Urothelium cell line (cell line): ENCODE data around the gene ZNF664.
"Not testable (repeated sequence)": the region's sequence is repeated elsewhere in the genome, so short reads cannot be mapped to it uniquely, and the experiment has no call there.

Source experiments
- DNase-seq: peaks from one replicate; pipeline ENCODE4 v3.0.0; 2011; ENCODE audit warnings: low spot score, mixed read lengths
- FAIRE-seq: peaks from 2 replicates; lab custom pipeline; 2011; peaks lifted over from hg19 to GRCh38; lab: Jason Lieb, UNC

Gene ZNF664

DNA sequence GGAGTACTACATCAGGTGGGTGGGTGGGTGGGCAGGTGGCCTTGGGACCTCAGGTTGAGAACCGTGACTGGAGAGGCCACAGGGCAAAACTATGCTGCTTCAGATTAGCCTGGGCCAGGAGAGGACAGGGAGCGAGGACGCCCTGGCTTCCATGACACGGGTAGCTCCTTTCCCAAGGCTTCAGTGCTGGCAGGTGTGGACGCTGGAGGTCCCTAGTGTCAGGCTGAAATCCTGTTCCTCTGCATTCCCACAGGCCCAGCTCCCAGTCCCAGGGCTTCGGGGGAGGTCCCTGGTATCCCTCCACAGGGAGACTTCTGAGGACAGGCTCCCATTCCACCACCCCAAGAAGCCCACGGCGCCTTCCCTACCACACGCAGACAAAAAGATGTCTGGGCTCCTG is 32.0 kb upstream of the ZNF664 start:
- DNase-seq (no peak), FAIRE-seq (no peak)

GRCh38 chr12:123941624-123942237 is 31.3 kb upstream of the ZNF664 start:
- FAIRE-seq (no peak), DNase-seq (no peak)

DNA sequence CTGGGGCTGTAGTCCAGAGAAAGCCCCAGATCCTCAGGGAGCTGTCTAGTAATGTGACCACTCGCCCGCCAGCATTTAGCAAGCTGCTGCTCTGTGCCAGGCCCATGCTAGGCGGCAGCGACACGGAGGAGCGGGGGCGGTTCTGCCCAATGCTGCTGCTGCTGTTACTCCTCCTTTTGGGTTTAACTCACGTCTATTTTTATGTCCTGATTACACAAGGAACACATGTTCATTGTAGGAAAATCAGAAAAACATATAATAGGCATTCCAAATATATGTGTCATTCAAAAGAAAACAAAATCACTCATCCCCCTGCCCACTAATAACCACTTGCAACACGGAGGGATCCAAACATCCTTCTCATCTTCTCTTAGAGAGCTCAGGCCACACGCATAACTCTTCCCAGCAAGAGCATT is 30.8 kb upstream of the ZNF664 start:
- no peak for FAIRE-seq
- peak; percentile 41 for DNase-seq

DNA sequence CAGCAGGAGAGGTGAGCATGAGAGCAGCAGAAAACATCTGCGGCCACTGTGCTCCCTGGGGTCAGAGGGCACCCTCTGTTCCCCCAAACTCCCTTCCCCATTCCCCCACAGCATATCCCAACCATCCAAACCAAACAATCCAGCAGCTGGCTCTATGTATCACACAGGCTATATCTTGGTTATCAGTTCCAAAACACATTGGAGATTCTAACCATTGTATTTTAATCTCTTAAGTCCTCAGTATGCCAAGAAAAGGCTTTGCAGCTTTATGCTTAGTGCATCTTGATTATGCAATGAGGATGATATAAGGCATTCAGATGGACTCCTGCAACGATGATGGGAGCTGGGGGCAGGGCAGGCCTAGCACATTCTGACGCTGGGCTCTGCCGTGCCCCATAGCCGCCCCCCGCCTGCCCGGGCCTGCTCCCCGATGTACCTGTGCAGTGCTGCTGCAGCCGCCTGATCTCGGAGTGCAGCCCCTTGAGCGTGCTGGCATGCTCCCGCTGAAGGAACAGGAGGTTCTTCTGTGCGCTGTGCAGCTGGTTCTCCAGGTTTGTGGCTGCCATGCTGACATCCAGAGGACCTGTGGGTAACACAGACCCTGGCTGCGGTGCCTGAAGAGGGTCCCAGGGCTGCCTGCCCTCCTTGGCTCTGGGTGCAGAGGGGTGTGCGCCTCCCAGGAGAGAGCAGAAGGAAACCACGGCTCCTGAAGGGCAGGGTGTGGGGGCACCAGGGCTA is 29.9 kb upstream of the ZNF664 start:
- DNase-seq = no peak

GRCh38 chr12:123943816-123944215 is 29.2 kb upstream of the ZNF664 start:
- DNase-seq (no peak), FAIRE-seq (no peak)

More for the DNA sequence above, 29.9 kb upstream of the ZNF664 start:
- FAIRE-seq = no peak

- DNase-seq (no peak), FAIRE-seq (no peak)
These were observed 28.3 kb upstream of the ZNF664 start for GRCh38 chr12:123944696-123945095.

DNA sequence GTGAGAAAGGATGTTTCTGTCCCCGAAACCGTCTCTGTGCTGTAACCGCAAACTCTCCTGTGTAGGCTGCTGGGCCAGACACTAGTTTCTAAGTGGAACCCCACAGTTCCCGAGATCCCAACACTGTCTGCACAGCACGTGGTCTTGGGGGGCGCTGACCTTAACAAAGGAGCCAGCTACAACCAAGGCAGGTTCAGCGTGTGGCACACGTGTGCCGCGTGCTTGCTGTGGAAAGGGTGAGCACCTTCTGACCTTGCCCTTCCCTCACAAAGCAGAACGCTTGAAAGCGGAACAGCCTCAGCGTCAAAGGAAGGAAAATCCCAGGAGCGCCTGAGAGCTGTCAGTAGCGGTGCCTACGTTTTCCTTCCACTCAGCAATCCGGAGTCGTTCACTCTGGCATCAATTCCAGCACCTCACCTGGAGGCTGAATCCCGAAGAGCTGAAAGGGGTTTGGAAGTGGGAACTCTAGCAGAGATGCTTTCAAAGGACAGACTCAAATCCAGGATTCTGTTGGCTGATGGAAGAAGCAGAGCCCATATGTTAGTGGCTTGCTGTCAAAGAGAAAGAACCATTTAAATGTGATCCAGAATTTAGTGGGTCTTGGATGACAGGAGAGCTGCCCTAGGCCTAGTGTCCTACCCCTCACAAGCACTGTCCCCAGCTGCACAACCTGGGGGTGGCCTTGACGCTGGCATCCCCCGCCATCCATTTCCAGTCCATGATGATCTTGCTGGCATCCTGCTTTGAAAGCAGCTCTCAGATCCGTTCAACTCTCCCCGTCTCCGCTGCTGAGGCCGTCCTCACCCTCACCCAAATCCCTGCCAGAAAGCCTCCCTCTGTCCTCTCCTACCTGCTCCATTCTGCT is 27.5 kb upstream of the ZNF664 start:
- DNase-seq (no peak), FAIRE-seq (no peak)

DNA sequence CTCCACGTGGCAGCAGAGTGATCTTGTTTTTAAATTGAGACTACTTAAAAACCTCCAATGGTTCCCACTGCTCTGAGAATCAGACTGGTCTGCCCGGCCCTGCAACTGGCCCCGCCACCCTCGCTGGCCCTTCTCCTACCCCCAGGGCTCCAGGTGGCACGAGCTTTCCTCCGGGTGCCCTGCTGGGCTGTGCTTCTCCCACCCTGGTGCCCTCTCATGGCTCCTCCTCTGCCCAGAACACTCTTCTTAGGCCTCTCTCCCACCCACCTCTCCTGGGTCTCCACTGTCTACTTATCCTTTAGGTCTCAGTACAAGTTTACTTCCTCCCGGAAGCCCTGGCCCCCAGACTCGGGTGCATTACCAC is 26.9 kb upstream of the ZNF664 start:
- no peak for DNase-seq

GRCh38 chr12:123946516-123947505 is 26.2 kb upstream of the ZNF664 start:
- not testable (repeated sequence) for FAIRE-seq, DNase-seq

More for the DNA sequence above, 26.9 kb upstream of the ZNF664 start:
- FAIRE-seq = no peak

DNA sequence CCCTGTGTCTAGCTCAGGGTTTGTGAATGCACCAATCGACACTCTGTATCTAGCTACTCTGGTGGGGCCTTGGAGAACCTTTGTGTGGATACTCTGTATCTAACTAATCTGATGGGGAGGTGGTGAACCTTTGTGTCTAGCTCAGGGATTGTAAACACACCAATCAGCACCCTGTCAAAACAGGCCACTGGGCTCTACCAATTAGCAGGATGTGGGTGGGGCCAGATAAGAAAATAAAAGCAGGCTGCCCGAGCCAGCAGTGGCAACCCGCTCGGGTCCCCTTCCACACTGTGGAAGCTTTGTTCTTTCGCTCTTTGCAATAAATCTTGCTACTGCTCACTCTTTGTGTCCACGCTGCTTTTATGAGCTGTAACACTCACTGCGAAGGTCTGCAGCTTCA is 25.5 kb upstream of the ZNF664 start:
- FAIRE-seq, DNase-seq: not testable (repeated sequence)

DNA sequence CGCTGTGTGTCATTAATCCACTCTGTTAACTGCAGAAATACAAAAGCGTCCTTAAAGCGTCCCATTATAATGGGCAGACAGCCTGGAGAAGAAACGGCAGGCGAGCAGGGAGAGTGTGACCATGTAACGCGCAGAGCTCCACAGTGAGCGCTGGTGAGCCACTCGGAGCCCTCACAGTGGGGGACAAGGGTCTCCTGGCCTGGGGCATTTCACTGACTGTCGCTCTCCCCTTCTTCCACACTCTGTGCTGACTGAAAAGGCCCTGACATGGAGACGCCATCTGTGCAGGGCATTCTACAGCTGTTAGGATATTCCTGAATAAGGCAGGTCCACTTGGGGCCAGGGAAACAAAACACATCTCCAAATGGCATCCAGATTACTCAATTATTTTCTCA is 24.6 kb upstream of the ZNF664 start:
- FAIRE-seq (no peak), DNase-seq (no peak)

DNA sequence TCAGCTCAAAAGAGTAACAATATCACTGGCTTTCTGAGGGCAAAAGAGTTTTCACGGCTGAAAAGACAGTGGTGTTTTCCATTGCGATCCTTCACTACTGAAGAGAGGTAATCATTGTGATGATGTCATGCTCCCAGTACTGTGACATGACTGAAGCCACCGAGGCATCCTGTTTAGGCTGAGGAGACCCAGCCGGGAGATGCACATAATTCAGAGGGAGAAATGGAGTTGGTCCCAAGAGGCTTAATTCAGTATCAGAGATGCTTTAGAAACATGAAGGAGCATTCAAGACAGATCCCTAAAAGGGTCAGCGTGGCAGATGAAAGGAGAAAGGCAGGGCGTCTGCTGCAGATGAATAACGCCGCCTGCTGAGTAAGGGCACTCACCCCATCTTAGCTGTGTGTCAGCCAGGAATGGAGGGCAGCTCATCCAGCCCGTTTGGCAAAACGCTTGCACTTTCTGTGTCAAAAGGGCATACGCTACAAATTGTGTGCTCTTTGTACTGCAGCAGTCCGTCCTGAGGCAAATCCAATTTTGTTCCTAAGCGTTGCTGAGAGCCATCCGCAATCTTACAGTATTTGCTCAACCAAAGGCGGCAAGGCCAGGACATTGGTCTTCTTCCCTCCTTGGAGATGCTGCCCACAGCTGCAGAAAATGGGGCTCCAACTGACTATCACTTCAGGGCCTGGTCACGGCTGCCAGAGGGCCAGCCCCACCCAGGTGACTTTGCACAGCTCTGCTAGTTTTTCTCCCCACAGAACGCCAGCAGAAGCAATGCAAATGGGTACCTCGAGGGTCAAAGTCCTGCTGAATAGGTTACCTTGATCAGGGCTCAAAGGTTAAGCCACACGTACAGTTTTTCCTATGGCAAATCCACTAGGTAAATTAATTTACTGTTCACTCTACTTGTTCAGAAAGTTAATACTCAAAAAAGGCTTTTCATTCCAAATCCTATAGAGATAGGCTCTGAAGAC is 23.9 kb upstream of the ZNF664 start:
- FAIRE-seq (no peak), DNase-seq (no peak)

DNA sequence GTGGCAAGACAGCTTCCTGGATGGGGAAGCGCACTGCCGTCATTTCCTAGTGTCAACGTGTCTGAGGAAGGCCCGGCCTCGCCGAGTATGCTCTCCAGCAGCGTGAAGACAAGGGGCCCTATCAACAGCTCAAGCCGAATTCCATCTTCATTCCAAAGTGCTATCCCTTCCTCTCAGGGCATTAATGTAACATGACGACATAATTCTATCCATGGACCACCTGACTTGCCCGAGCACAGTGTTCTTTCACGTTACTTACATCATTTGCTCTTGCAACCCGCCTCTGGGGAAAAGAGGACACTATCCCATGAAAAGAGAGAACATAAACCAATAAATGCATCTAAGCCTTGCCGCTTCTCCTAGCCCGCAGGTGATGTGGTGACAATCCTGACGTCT is 23.2 kb upstream of the ZNF664 start:
- FAIRE-seq (no peak), DNase-seq (no peak)

DNA sequence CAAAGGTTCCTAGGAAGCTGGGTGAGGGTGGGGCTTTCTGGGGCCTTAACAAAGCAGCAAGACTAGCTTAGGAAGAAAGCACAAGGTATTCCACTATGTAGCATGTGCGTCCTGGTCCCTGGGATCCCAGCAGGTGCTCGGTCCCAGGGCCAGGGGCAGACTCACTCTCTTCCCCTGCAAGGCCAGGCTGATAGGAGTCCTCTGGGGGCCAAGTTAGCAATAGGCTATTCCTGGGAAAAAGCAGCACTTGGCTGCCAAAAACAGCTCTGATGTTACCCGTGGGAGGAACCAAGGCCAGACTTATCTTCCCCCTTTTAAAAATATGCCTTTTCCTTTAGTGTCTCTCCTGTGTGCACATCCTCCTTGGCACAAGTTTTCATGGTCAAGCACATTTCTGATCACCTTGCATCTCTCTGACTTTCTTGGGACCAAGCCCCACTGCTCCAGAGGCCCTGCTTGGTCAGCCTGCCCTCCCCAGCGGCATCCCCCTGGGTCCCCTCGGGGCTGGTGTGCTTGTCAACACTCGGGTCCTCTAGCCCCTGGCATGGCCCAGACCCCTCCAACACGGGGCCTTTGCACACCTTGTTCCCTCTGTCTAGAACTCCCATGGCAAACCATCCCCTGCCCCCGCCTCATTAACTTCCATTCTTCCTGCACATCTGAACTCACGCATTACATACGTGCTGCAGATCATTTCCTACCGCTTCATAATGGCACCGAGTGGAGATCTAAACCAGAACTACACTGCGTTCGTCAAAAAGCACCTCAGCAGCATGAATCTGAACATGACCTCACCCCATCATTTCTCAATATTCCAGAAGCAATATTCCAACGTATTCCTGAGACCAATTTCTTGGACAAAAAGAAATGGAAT is 22.3 kb upstream of the ZNF664 start:
- DNase-seq = no peak
- no peak for FAIRE-seq

DNA sequence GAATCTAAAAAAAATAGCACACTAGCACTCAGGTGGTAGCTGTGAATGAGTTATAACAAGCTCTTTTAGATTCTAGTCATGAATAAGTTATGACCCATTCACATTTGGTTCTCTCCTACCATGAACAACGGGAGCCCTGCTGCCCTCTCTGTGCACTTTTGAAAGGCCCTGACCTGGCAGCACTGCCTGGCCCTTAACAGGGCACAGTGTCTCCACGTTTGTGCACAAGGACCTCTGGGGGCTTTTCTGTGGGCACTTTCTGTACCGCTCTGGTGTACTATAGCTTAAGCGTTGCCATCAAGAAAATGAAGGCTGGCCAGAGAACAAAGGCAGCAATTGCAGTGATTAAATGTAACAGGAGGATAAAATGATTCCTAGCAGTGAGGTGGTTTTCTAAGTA is 21.5 kb upstream of the ZNF664 start:
- FAIRE-seq = no peak
- DNase-seq = no peak

- DNase-seq = no peak
These were observed 21.0 kb upstream of the ZNF664 start for GRCh38 chr12:123952037-123952436.

GRCh38 chr12:123954647-123955350 is 18.2 kb upstream of the ZNF664 start:
- no peak for DNase-seq

More at GRCh38 chr12:123952037-123952436, 21.0 kb upstream of the ZNF664 start:
- no peak for FAIRE-seq

DNA sequence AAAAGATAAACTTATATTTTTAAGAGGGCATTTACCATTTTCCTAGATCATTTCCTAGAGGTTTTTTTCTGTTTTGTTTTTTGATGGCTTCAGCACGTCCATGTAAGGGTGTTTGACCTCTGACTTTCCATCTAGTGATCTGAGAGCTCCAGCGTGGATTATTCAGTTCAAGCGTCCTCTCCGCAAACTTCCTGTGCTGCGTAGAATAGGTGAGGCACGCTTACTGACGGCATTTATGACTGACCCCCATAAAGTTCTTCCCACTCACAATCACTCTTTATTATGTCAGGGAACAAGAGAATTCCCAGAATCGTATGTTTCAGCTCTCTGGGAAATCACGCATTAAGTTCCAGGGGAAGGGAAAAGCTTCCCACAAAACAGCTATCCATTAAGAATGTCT is 16.8 kb upstream of the ZNF664 start:
- no peak for DNase-seq
- FAIRE-seq = no peak

More at GRCh38 chr12:123954647-123955350, 18.2 kb upstream of the ZNF664 start:
- FAIRE-seq = no peak
